DMS53 treated with DMSO at 0.1 percent for 48 hours (cell line): ENCODE measurements around the gene AHSP.
"Not testable (repeated sequence)": the region's sequence is repeated elsewhere in the genome, so short reads cannot be mapped to it uniquely, and the experiment has no call there.

Experiments used
- DNase-seq: peaks from one replicate; lab custom pipeline; 2025; ENCODE audit not compliant: unreplicated experiment; lab: John Stamatoyannopoulos, UW

AHSP gene, protein sequence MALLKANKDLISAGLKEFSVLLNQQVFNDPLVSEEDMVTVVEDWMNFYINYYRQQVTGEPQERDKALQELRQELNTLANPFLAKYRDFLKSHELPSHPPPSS

DNA sequence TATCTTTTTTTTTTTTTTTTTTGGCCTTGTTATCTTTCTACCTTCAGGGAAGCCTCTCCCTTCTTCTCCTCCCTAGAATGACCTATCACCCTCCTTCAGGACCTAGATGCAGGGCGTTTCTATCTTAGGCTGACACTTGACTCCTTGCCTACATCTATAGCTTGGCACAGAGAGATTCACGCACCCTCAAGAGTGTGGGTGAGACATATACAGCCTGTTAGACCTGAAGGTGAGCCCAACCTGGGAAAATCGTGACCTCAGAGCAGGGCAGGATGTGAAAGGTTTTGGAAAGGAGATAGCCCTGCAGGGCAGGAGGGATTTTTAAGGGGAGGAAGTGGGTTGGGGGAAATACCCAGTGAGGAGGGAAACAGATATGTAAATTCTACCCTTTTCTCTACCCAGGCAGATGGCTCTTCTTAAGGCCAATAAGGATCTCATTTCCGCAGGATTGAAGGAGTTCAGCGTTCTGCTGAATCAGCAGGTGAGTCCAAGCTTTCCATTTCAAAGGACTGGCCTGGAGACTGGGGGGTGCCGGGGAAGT is at the start of gene AHSP:
Gene AHSP, plus strand, starts transcription at position 167 of the 541 bp plus-strand sequence. Its CDS starts 240 bp downstream, at position 407.
- no peak for DNase-seq

DNA sequence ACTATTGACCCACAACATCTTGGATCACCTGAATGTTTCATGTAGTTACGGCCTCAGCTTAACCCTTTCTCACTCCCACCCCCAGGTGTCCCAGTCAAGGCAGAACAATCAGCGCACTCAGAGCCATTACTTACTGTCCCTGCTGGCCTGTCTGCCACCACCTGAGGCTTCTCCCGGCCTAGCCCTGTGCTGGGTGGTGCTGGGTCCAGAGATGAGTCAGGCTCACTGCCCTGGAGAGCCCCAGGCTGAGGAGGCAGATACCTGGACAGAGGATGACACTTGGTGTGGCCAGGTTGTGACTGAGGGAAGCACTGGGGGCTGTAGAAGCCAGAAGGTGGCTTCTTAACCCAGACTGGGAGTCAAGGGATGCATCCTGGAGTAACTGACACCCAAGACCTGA is 48.7 kb upstream of the AHSP start:
- no peak for DNase-seq

DNA sequence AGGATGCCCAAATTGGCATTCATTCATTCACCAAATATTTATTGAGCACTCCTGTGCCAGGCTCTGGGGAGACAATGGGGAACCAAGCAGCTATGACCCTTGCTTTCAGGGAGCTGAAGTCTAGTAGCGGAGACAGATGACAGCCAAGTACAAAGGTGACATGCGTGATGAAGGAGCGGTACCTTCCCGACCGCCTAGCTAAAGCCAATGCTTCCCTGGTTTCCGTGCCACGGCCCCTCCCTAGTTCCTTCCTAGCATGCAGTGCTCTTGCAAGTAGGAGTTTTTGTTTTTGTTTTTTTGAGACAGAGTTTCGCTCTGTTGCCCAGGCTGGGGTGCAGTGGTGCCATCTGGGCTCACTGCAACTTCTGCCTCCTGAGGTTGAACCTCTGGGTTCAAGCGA is 47.9 kb upstream of the AHSP start:
- no peak for DNase-seq

DNA sequence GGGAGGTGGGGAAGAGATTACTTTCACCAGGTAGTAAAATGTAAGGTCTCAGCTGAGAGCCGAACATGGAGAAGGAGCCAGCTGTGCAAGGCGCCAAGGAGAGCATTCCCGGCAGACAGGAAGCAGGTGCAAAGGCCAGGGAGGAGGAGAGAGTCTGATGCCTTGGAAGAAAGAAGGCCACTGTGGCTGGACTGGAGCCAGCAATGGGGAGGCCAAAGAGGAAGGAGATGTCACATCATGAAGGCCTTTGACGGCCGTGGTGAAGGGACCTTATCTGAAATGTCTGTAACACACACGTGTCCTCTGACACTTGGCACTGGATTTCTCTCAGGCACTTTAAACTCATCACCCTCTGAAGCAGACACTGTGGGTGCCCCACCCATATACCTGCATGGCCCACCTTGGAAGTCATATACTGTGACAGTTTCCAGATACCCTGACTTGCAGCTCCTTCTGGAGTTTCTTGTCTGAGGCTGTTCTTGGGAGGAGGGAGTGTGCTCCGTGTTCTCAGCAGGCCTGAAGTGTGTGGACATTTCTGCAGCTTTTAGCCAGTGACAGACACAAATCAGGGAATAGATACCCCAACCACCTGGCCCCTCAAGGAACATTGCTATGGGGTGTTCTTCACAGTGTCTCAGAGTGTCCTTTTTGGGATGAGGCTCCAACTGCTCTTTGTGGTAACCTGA is 46.7 kb upstream of the AHSP start:
- no peak for DNase-seq

DNA sequence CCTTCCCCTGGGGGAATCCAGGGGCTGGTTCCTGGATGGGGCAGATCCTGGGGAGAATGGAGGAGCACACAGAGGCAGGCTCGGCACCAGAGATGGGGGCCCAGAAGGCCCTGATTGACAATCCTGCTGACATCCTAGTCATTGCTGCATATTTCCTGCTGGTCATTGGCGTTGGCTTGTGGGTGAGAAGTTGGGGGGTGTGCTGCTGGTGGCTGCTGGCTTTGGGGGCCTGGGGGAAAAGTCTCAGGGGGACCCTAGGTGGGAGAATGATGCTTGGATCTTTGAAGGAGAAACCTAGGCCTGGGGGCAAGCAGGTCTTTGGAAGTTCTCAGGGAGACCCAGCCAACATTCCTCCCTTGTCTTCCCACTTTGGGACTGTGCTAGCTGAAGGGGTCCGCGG is 44.6 kb upstream of the AHSP start, which contains the start of gene SLC5A2:
Gene SLC5A2, plus strand, starts transcription at position 43 of the 400 bp plus-strand sequence. Its CDS starts 14 bp downstream, at position 57.
- no peak for DNase-seq

DNA sequence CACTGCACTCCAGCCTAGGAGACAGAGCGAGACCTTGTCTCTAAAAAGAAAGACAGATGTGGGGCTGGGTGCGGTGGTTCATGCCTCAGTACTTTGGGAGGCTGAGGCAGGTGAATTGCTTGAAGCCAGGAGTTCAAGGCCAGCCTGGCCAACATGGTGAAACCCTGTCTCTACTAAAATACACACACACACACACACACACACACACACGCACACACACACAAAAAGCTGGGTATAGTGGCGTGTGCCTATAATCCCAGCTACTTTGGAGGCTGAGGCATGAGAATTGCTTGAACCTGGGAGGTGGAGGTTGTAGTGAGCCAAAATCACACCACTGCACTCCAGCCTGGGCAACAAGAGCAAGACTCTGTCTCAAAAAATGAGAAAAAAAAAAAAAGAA is 43.7 kb upstream of the AHSP start:
- not testable (repeated sequence) for DNase-seq

DNA sequence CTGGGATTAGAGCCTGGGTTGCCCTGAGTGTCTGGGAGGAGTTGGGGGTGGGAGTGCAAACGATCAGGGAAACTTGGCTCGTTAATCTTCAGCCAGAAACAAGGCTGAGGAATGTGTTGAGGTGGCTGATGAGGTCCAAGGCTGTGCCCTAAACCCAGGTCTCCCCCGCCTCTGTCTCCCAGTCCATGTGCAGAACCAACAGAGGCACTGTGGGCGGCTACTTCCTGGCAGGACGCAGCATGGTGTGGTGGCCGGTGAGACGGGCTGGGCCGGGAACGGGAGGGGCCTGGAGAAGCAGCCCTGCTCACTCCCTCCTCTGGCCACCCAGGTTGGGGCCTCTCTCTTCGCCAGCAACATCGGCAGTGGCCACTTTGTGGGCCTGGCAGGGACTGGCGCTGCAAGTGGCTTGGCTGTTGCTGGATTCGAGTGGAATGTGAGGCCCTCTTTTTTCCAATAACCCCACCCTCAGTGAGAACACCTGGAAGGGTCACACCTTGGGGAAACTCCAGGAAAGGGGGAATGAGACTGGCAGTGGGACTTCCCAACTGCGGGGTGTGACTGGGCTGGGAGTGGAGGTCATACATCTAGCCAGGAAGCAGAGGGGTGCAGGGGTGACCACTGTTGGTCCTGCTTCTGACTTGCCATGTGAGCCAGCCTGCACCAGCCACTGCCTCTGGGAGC is 43.1 kb upstream of the AHSP start:
- no peak for DNase-seq

DNA sequence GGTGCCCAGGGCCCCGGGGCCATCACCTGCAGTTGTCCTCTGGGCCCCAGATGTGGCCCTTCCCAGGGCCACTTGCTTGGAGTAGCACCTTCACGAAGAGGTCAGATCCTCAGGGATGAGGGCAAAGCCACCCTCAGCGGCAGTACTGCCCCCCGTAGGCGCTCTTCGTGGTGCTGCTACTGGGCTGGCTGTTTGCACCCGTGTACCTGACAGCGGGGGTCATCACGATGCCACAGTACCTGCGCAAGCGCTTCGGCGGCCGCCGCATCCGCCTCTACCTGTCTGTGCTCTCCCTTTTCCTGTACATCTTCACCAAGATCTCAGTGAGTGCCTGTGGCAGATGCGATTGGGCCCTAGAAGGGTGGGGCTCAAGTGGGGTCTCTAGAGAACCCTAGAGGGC is 42.1 kb upstream of the AHSP start:
- DNase-seq, result no peak

DNA sequence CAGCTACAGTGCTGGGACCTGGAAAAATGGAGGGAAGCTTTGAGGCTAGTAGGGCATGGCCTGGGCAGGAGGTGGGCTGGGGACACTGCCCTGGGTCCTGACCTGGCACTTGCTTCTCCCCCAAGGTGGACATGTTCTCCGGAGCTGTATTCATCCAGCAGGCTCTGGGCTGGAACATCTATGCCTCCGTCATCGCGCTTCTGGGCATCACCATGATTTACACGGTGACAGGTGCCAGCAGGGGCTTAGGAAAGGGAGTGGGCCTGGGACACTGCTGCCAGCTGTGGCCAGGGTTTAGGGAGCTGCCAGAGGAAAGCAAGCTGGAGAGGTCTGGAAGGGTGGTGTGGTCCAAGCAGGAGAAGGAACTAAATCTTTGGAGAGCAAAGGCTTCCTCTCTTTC is 41.7 kb upstream of the AHSP start:
- DNase-seq, result no peak

DNA sequence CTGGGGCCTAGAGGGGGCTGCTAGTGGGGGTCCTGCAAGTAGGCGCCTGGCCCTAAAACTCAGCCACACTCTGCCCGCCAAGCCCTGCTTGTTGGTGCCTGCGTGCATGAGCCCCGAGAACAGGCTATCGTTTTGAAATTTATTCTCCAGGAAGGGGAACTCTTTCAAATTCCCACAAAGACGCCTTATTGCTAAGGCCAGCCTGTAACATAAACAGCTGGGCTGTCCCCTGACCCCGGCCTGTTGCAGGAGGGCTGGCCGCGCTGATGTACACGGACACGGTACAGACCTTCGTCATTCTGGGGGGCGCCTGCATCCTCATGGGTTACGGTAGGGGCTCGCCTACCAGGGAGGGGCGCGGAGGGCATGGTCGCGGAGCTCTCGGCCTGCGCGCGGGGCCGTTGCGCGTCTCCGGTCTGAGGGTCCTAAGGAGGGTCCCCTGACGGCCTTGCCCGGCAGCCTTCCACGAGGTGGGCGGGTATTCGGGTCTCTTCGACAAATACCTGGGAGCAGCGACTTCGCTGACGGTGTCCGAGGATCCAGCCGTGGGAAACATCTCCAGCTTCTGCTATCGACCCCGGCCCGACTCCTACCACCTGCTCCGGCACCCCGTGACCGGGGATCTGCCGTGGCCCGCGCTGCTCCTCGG is 40.5 kb upstream of the AHSP start:
- DNase-seq, result no peak

DNA sequence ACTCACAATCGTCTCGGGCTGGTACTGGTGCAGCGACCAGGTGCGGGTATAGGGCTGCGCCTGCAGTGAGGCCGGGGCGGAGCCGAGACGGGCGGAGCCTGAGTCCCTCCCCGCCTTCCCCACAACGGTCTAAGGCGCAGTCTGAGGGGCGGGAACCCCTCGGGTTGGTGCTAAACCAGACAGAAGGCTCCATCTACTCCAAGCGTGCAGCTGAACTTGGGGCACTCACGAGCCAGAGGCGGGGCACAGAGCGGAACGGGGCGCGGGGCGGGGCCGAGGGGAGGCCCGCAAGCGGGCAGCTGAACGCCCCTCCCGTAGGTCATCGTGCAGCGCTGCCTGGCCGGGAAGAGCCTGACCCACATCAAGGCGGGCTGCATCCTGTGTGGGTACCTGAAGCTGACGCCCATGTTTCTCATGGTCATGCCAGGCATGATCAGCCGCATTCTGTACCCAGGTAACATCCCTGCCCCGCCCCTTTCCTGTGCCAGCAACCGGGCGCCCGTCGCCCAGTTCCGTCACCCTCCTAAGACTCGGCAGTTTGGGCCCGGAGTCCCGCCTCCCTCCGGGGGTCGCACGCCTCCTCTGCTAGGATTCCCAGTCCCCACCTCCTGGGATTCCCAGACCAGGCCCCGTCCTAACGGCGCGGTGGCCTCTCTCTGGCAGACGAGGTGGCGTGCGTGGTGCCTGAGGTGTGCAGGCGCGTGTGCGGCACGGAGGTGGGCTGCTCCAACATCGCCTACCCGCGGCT is 39.8 kb upstream of the AHSP start:
- peak; percentile 25 for DNase-seq

DNA sequence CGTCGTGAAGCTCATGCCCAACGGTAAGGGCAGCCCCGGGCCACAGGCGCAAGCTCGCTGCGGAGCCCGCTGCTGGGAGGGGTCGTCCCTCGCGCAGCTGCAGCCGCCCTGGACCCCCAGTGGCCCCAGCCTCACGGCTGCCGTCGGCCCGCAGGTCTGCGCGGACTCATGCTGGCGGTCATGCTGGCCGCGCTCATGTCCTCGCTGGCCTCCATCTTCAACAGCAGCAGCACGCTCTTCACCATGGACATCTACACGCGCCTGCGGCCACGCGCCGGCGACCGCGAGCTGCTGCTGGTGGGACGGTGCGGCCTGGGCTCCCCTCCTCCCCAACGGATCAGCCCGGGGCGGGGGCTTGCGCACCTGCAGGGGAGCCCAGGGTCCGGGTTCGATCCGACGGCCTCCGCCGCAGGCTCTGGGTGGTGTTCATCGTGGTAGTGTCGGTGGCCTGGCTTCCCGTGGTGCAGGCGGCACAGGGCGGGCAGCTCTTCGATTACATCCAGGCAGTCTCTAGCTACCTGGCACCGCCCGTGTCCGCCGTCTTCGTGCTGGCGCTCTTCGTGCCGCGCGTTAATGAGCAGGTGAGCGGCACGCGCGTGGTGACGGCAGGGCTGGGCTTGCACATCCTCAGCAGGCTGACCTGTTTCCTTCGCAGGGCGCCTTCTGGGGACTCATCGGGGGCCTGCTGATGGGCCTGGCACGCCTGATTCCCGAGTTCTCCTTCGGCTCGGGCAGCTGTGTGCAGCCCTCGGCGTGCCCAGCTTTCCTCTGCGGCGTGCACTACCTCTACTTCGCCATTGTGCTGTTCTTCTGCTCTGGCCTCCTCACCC is 39.0 kb upstream of the AHSP start:
- no peak for DNase-seq

DNA sequence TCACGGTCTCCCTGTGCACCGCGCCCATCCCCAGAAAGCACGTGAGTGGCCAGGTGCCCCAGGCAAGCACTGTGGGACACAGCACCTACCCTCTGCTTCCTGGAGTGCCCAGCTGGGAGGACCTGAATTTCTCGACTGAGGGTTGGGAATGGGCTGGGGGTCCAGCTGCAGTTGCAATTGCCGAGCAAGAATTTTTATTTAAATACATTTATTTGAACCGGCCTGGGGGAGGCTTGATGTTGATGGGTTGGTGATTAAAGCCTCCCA is 38.5 kb upstream of the AHSP start:
- DNase-seq, result no peak

DNA sequence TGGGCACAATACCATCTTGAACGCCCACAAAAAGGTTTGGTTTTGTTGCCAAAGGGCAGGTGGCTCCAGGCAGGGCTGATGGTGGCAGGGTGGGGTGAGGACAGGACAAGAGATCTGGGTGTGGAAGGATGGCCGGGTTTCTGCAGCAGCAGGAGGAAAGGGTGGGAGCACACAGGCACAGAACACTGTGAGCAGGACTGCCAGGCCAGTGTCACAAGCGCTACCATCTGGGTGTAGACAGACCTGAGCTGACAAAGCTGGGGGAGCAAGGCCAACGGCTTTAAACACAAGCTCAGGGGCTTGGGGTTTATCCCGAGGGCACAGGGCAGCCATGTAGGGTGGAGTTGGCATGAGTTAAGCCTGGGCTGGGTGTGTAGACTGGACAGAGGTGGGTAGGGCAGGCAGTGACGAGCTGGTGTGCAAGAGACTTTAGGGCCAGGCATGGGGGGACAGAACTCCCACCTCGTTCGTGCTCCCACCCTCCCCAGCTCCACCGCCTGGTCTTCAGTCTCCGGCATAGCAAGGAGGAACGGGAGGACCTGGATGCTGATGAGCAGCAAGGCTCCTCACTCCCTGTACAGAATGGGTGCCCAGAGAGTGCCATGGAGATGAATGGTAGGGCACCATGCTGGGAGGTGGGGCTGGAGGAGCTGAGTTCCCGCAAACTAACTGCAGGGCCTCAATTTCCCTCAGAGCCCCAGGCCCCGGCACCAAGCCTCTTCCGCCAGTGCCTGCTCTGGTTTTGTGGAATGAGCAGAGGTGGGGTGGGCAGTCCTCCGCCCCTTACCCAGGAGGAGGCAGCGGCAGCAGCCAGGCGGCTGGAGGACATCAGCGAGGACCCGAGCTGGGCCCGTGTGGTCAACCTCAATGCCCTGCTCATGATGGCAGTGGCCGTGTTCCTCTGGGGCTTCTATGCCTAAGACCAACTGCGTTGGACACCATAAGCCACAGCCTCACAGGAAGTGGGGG is 37.8 kb upstream of the AHSP start:
- DNase-seq, result no peak

DNA sequence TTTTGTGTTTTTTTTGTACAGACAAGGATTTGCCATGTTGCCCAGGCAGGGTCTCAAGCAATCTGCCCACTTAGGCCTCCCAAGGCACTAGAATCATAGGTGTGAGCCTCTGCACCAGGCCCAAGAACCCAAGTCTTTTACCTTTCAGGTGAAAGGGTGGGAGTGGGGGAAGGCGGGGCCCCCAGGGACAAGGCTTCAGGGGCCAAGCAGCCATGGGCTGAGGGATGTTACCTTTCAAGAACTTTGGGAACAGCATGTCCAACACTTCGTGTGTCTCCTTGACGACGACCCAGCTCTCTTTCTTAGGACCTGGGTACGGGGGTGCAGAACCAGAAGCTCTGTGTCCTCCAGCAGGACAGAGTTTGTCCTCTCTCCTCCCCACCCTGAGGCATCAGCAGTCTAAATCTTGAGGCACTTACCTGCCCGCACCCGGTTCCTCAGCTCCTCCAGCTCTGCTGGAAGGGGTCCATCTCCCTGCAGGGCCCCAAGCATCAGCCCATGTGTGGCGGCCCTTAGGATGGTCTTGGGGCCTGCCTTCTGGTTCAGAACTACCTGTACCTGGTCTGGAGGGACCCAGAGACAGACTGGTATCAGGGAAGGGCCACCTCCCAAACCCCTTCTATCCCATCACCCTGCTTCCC is 35.8 kb upstream of the AHSP start:
- no peak for DNase-seq

DNA sequence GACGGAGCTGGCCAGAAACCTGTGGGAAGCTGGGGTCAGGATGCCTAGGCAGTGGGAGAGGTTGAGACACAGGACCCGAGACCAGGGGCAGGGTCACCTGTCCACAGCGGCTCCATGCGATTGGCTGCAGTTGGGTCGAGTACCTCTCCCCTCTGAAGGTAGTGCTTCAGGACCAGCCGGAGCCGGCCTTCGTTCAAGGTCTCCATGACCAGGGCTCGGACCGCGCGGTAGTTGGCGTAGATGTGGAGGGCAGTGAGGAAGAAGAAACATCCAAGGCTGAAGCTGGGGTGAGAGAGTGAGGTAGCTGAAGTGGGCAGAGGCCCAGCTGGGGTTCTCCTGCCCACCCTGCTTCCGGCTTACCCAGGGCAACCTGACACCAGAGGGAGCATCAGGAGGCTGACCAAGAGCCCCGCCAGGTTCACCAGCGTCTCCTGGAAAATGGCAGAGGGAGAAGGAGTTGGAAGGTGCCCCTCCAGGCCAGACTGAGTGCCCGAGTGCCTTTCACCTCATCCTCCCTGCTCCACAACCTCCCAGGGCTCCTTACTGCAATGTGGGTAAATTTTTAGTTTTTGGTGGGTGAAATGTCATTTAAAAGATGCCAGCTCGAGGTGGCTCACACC is 34.1 kb upstream of the AHSP start:
- no peak for DNase-seq

DNA sequence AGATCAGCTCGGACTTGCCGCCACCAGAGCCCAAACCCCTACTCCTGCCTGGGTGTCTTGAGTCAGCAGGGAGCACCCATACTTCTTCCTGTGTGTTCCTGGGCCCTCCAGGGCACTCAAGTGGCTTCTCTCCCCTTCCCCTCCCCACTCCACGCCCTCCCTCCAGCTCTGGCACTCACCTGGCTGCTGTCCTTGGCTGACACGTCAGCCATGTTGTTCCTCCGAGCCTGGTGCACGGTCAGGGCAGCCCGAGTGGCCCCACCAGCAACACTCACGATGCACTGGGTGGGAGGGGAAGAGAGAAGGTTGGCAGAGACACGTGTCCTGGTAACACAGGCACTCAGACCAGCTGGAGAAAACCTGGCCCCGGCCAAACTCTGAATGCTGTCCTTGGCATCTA is 31.0 kb upstream of the AHSP start:
- no peak for DNase-seq

DNA sequence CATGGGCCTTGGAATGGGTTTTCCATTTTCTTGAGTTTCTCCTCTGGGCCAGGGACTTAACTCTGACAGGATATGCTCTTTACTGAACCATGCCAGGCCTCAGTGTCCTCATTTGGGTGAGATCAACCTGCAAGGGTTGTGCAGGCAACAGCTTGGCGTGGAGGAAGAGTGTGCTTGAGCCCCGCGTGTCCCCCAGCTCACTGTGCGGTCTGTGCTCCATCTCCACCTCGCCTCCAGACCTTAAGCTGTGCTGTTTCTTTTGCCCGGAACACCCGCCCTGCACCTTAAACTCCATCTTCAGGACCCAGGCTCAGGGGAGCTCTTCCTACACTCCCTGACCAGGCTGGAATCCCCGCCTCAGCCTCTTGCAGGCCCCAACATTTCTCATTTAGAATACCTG is 29.2 kb upstream of the AHSP start:
- DNase-seq, result no peak
